T-helper 1 cell (primary cell): ENCODE data around the gene APOL2.
"Not testable (repeated sequence)": the region's sequence is repeated elsewhere in the genome, so short reads cannot be mapped to it uniquely, and the experiment has no call there.

Experiments used
- DNase-seq, 5 donors: peaks; one replicate each; pipeline ENCODE4 v3.0.0-alpha.2; 2012 to 2020
- total RNA-seq, 4 donors: gene quantifications; one replicate each; lab custom pipeline; 2026; lab: John Stamatoyannopoulos, UW

The APOL2 gene
- 29.6 to 83.8 (median 47.5) reads per million in 4 donors for total RNA-seq

GRCh38 chr22:36239401-36240171, at the start of gene APOL2:
APOL2 (minus strand) TSS chr22:36239527; CDS start chr22:36233162, 6,365 bp downstream.
- DNase-seq = peak; percentile 77 to 94 (median 85)

GRCh38 chr22:36288571-36289405, 49.5 kb upstream of the APOL2 start:
- DNase-seq = no peak

- DNase-seq = no peak
These were observed 48.7 kb upstream of the APOL2 start for GRCh38 chr22:36287881-36288515.

GRCh38 chr22:36286096-36286957, 47.0 kb upstream of the APOL2 start:
- DNase-seq = peak; percentile 30 to 68 (median 55)

GRCh38 chr22:36285545-36285944, 46.2 kb upstream of the APOL2 start:
- no peak for DNase-seq

- DNase-seq = no peak
These were observed 45.7 kb upstream of the APOL2 start for GRCh38 chr22:36285017-36285416.

- no peak for DNase-seq
These were observed 44.8 kb upstream of the APOL2 start for GRCh38 chr22:36284171-36284571.

GRCh38 chr22:36282328-36282831, 43.1 kb upstream of the APOL2 start:
- no peak for DNase-seq

- no peak for DNase-seq
These were observed 42.5 kb upstream of the APOL2 start for GRCh38 chr22:36281781-36282327.

- DNase-seq = no peak
These were observed 41.1 kb upstream of the APOL2 start for GRCh38 chr22:36280379-36280778.

- no peak for DNase-seq
These were observed 39.9 kb upstream of the APOL2 start for GRCh38 chr22:36279219-36279666.

- DNase-seq = peak; percentile 38 to 74 (median 44)
These were observed 38.4 kb upstream of the APOL2 start for GRCh38 chr22:36277482-36278291.

- DNase-seq = no peak
These were observed 35.2 kb upstream of the APOL2 start for GRCh38 chr22:36274531-36274930.

- not testable (repeated sequence) for DNase-seq
These were observed 32.6 kb upstream of the APOL2 start for GRCh38 chr22:36271951-36272350.

GRCh38 chr22:36271231-36271630, 31.9 kb upstream of the APOL2 start:
- DNase-seq = not testable (repeated sequence)

- no peak for DNase-seq
These were observed 28.7 kb upstream of the APOL2 start for GRCh38 chr22:36267896-36268485.

- DNase-seq = no peak
These were observed 27.7 kb upstream of the APOL2 start for GRCh38 chr22:36267058-36267457.

- DNase-seq = not testable (repeated sequence)
These were observed 24.7 kb upstream of the APOL2 start for GRCh38 chr22:36263886-36264664.

GRCh38 chr22:36263216-36263673, 23.9 kb upstream of the APOL2 start:
- DNase-seq = not testable (repeated sequence)
